HFFc6 (cell line): ENCODE results near the gene RNASEH2A. TPM values are rescaled to one million over a fixed set of nuclear protein-coding genes. Genes with fewer than 3 reads are reported as not detected.
"Not testable (repeated sequence)": the region's sequence is repeated elsewhere in the genome, so short reads cannot be mapped to it uniquely, and the experiment has no call there.

ENCODE experiments used
- DNase-seq: peaks from one replicate; pipeline ENCODE4 v3.0.0-alpha.2; 2018
- H3K27ac Mint-ChIP-seq: 2 replicates; pipeline ENCODE4 v1.8.0; 2020; ENCODE audit warnings: mild to moderate bottlenecking, mixed read lengths
- H3K27me3 Mint-ChIP-seq: 2 replicates; pipeline ENCODE4 v1.8.0; 2021; ENCODE audit warnings: mild to moderate bottlenecking, moderate library complexity, mixed read lengths; ENCODE audit not compliant: insufficient read depth
- H3K36me3 Mint-ChIP-seq: 2 replicates; pipeline ENCODE4 v1.8.0; 2021; ENCODE audit warnings: low read depth, mixed read lengths
- H3K4me1 Mint-ChIP-seq: 2 replicates; pipeline ENCODE4 v1.8.0; 2020; ENCODE audit warnings: low read depth, mixed read lengths
- H3K4me3 Mint-ChIP-seq: 2 replicates; pipeline ENCODE4 v1.8.0; 2020; ENCODE audit warnings: mild to moderate bottlenecking, moderate library complexity, mixed read lengths
- H3K9me3 Mint-ChIP-seq: 2 replicates; pipeline ENCODE4 v1.8.0; 2020; ENCODE audit warnings: mild to moderate bottlenecking, mixed read lengths
- CTCF ChIP-seq: fragments of 200-600 bp; sonication (generic); IDR thresholded peaks from 2 replicates; pipeline ENCODE4 v1.5.0; 2021; ENCODE audit warnings: antibody characterized with exemption, mild to moderate bottlenecking
- total RNA-seq, 6 experiments: library from RNA; stranded (reverse); fragmentation: NEBNext Ultra II Directional; extraction: Animal tissue kit (Norgen Biotek cat#: 25700); gene quantifications; 2 replicates in 1 of 6; 3 replicates in 5 of 6; pipeline ENCODE4 v1.2.3, GENCODE V29; 2021

RNASEH2A gene
- total RNA-seq, 6 experiments from 2014 or later = 17.9 to 43.2 (median 37.7) TPM

- H3K4me1 Mint-ChIP-seq = peaks cover 30% of the 10 kb centered on the region
- H3K36me3 Mint-ChIP-seq = peaks cover 4% of the 10 kb centered on the region
- H3K9me3 Mint-ChIP-seq = peaks cover 4% of the 10 kb centered on the region; the same call in 1 of the 2 replicates
- peak; percentile 60 for DNase-seq
- H3K27me3 Mint-ChIP-seq = peaks cover 40% of the 10 kb centered on the region
- peak; percentile 96 for TF ChIP-seq CTCF
- H3K27ac Mint-ChIP-seq = peak overlapping the region; percentile 51
- peak overlapping the region; percentile 43 for H3K4me3 Mint-ChIP-seq
Measured at GRCh38 chr19:12796146-12797071, 10.0 kb upstream of the RNASEH2A start.

GRCh38 chr19:12797141-12797587, 9.2 kb upstream of the RNASEH2A start:
- H3K4me3 Mint-ChIP-seq = no peak overlapping the region
- no peak overlapping the region for H3K27ac Mint-ChIP-seq
- peaks cover 33% of the 10 kb centered on the region for H3K27me3 Mint-ChIP-seq
- DNase-seq = no peak
- no peaks in the 10 kb centered on the region for H3K9me3 Mint-ChIP-seq
- peaks cover 32% of the 10 kb centered on the region for H3K4me1 Mint-ChIP-seq
- H3K36me3 Mint-ChIP-seq = peaks cover 4% of the 10 kb centered on the region
- TF ChIP-seq CTCF = no peak

- Mint-ChIP-seq H3K27me3 (peaks cover 31% of the 10 kb centered on the region), H3K4me1 (peaks cover 37% of the 10 kb centered on the region)
- not testable (repeated sequence) for H3K4me3 Mint-ChIP-seq, H3K27ac Mint-ChIP-seq, H3K36me3 Mint-ChIP-seq, DNase-seq, H3K9me3 Mint-ChIP-seq
Measured at GRCh38 chr19:12797607-12798006, 8.8 kb upstream of the RNASEH2A start.

GRCh38 chr19:12799742-12800465, 6.5 kb upstream of the RNASEH2A start:
- Mint-ChIP-seq H3K27me3 (peaks cover 14% of the 10 kb centered on the region), H3K36me3 (no peaks in the 10 kb centered on the region), H3K4me1 (peaks cover 28% of the 10 kb centered on the region), H3K9me3 (no peaks in the 10 kb centered on the region), H3K4me3 (peak overlapping the region; percentile 90; the same call in 1 of the 2 replicates), H3K27ac (no peak overlapping the region)
- no peak for TF ChIP-seq CTCF
- DNase-seq = no peak

- Mint-ChIP-seq H3K36me3 (no peaks in the 10 kb centered on the region), H3K27me3 (peaks cover 10% of the 10 kb centered on the region), H3K27ac (no peak overlapping the region), H3K4me1 (peaks cover 28% of the 10 kb centered on the region), H3K9me3 (no peaks in the 10 kb centered on the region), H3K4me3 (peak overlapping the region; percentile 90)
- DNase-seq = no peak
- TF ChIP-seq CTCF = no peak
Measured at GRCh38 chr19:12800466-12800770, 6.0 kb upstream of the RNASEH2A start.
